Adrenal gland (tissue), 12 donors: ENCODE results near the gene GPR25. TPM values are rescaled to one million over a fixed set of nuclear protein-coding genes. Genes with fewer than 3 reads are reported as not detected.

Experiments used
- DNase-seq, 7 donors: peaks; one replicate each; pipeline ENCODE4 v3.0.0-alpha.2; 2019 to 2020
- H3K27ac ChIP-seq, 5 donors: fragments of 200-600 bp; sonication (generic) in 4 of 5; 1 replicate in 3 of 5; 2 replicates in 2 of 5; pipeline versions ENCODE4 v1.5.1 to v1.8.0; 2016 to 2020; ENCODE audit warnings: mild to moderate bottlenecking in 1 of 5
- H3K27me3 ChIP-seq: fragments of 200-600 bp; 2 replicates; pipeline ENCODE4 v1.8.0; 2021
- H3K36me3 ChIP-seq, 2 donors: fragments of 200-600 bp; replicated peaks in 1 of 2; 1 replicate in 1 of 2; 2 replicates in 1 of 2; pipeline versions ENCODE4 v1.5.1 to v1.8.0; 2018 to 2022
- H3K4me1 ChIP-seq, 2 donors: fragments of 200-600 bp; replicated peaks in 1 of 2; 1 replicate in 1 of 2; 2 replicates in 1 of 2; pipeline versions ENCODE4 v1.5.1 to v1.8.0; 2018 to 2021
- H3K4me3 ChIP-seq, 4 donors: fragments of 200-600 bp; sonication (generic) in 3 of 4; one replicate each; pipeline ENCODE4 v1.5.1; 2016 to 2018
- H3K9me3 ChIP-seq, 3 donors: fragments of 200-600 bp; sonication (generic) in 1 of 3; replicated peaks in 1 of 3; 1 replicate in 2 of 3; 2 replicates in 1 of 3; pipeline versions ENCODE4 v1.5.1 to v1.8.0; 2016 to 2021
- CTCF ChIP-seq, 6 experiments: fragments of 450-650 bp in 4 of 6; fragments of 200-600 bp in 2 of 6; sonication (generic) in 1 of 6; IDR thresholded peaks; 1 replicate in 5 of 6; 2 replicates in 1 of 6; pipeline versions ENCODE4 v1.5.1 to v1.8.0; 2016 to 2021; ENCODE audit warnings: antibody characterized with exemption in 6 of 6, mild to moderate bottlenecking in 2 of 6, moderate library complexity in 1 of 6
- POLR2A ChIP-seq, 2 donors: fragments of 450-650 bp; IDR thresholded peaks; one replicate each; pipeline ENCODE4 v1.6.1; 2017; ENCODE audit warnings: antibody characterized with exemption in 2 of 2, mild to moderate bottlenecking in 2 of 2, moderate library complexity in 1 of 2
- WGBS, 4 donors: extraction: QIAGEN DNeasy Blood & Tissue Kit in 2 of 4; methylation state at CpG; one replicate each; pipeline versions ENCODE4 v1.1.5 to v1.1.7; 2013 to 2017; 5-methylcytosine and 5-hydroxymethylcytosine counted together
- intact Hi-C, 2 donors: fragments of 100-400 bp; cut with DNase I; formaldehyde crosslinking; loops; one replicate each; pipeline versions ENCODE4 v1.14.1 to v1.15.0; 2022 to 2023
- polyA plus RNA-seq, 3 donors: library from polyadenylated mRNA; stranded (reverse); fragments of 200-250 nt in 2 of 3; fragments of 350-450 nt in 1 of 3; fragmentation: Illumina TruSeq in 1 of 3; extraction: RNeasy Lipid Tissue Mini Kit (QIAGEN cat#74804) in 1 of 3; gene quantifications; one replicate each; pipeline ENCODE4 v1.2.3, GENCODE V29; 2013 to 2014
- total RNA-seq, 9 donors: library from RNA; depleted of rRNA in 4 of 9; stranded (reverse); fragments of >200 nt in 4 of 9; fragments of 120-200 nt in 1 of 9; fragmentation: NEBNext Ultra II Directional in 1 of 9; extraction: Animal tissue kit (Norgen Biotek cat#: 25700) in 1 of 9; gene quantifications; one replicate each; pipeline versions ENCODE4 v1.1.0 to v1.2.4, GENCODE V29; 2013 to 2023
- donor health status: healthy with polysubstance abuse.
- donor health status: Bipolar disorder and iron deficiency.
- donor health status: DM: yes; HTN: yes; CAD: no.
- donor health status: DM: no; HTN: no; CAD: no.
- donor health status: DM: no; HTN: no; CAD: no.
- donor health status: DM: yes; HTN: yes; CAD: no.

Gene GPR25
- total and polyA plus RNA-seq, 12 donors, result 0.18 to 0.69 TPM; not detected in 10

GRCh38 chr1:200886594-200886993 lies 13.8 kb downstream of the GPR25 start:
- intact Hi-C loops, result no loop called here
- no peak for DNase-seq
- no peak for TF ChIP-seq CTCF (IDR thresholded peaks at IDR 0.05)
- no peak for TF ChIP-seq POLR2A (IDR thresholded peaks at IDR 0.05)
- no peaks in the 10 kb centered on the region for H3K36me3 ChIP-seq
- H3K27ac ChIP-seq, result no peak overlapping the region
- H3K27me3 ChIP-seq, result peaks cover 14% of the 10 kb centered on the region
- H3K4me3 ChIP-seq, result no peak overlapping the region
- H3K9me3 ChIP-seq, result no peaks in the 10 kb centered on the region
- peaks cover 4 to 9% of the 10 kb centered on the region in 2 donors for H3K4me1 ChIP-seq
- 61 to 100% (median 69%) methylated on average over 2 of the region's 2 CpGs for WGBS, 4 donors

GRCh38 chr1:200887036-200887435 lies 14.3 kb downstream of the GPR25 start:
- Histone ChIP-seq H3K27ac (no peak overlapping the region), H3K4me3 (no peak overlapping the region), H3K9me3 (no peaks in the 10 kb centered on the region), H3K36me3 (no peaks in the 10 kb centered on the region), H3K27me3 (peaks cover 16% of the 10 kb centered on the region), H3K4me1 (peaks cover 4 to 9% of the 10 kb centered on the region in 2 donors)
- no peak for DNase-seq
- intact Hi-C loops, result no loop called here
- WGBS, 4 donors, result 71 to 77% (median 75%) methylated on average over 10 to 11 of the region's 11 CpGs
- TF ChIP-seq CTCF (IDR thresholded peaks at IDR 0.05), result no peak
- TF ChIP-seq POLR2A (IDR thresholded peaks at IDR 0.05), result no peak

GRCh38 chr1:200887772-200888348 lies 15.1 kb downstream of the GPR25 start:
- H3K27me3 ChIP-seq, result peaks cover 16% of the 10 kb centered on the region
- DNase-seq, result no peak
- intact Hi-C loops, result no loop called here
- TF ChIP-seq POLR2A (IDR thresholded peaks at IDR 0.05), result no peak
- TF ChIP-seq CTCF (IDR thresholded peaks at IDR 0.05), result no peak
- H3K4me1 ChIP-seq, result peaks cover 4 to 9% of the 10 kb centered on the region in 2 donors
- no peaks in the 10 kb centered on the region for H3K36me3 ChIP-seq
- H3K27ac ChIP-seq, result no peak overlapping the region
- no peak overlapping the region for H3K4me3 ChIP-seq
- H3K9me3 ChIP-seq, result no peaks in the 10 kb centered on the region
- 78 to 90% (median 79%) methylated on average over 6 to 9 of the region's 9 CpGs for WGBS, 4 donors

- intact Hi-C loops, result no loop called here
- no peaks in the 10 kb centered on the region for H3K36me3 ChIP-seq
- no peak for DNase-seq
These were observed 15.6 kb downstream of the GPR25 start for GRCh38 chr1:200888349-200888838.

More at GRCh38 chr1:200888349-200888838, 15.6 kb downstream of the GPR25 start:
- no peak overlapping the region for H3K27ac ChIP-seq
- H3K4me3 ChIP-seq, result no peak overlapping the region
- H3K4me1 ChIP-seq, result peaks cover 4 to 9% of the 10 kb centered on the region in 2 donors
- H3K9me3 ChIP-seq, result no peaks in the 10 kb centered on the region
- 44 to 69% (median 59%) methylated on average over 4 to 7 of the region's 7 CpGs for WGBS, 4 donors
- H3K27me3 ChIP-seq, result peaks cover 16% of the 10 kb centered on the region
- no peak for TF ChIP-seq CTCF (IDR thresholded peaks at IDR 0.05)
- no peak for TF ChIP-seq POLR2A (IDR thresholded peaks at IDR 0.05)
